K562 (cell line): ENCODE results near the gene EEPD1. TPM values are rescaled to one million over a fixed set of nuclear protein-coding genes. Genes with fewer than 3 reads are reported as not detected.

Source experiments
- ATAC-seq: fragments of 200-7000 bp; cut with Tn5 transposase; 3 replicates; pipeline ENCODE4 v1.9.1; 2020; ENCODE audit warnings: moderate library complexity
- BruUV-seq: library from RNA; stranded (reverse); fragments of 400-500 nt; replicated peaks from 2 replicates; lab custom pipeline; 2021; lab: Mats Ljungman, UMichigan
- CTCF ChIA-PET: fragments of 300-600 bp; formaldehyde crosslinking; extraction: SDS; loops from one replicate; lab custom pipeline; 2021; ENCODE audit warnings: low intra/inter-chr PET ratio; lab: Yijun Ruan, JAX
- POLR2A ChIA-PET: fragments of 300-600, 350-650 bp; sonication (Branson Sonifier 250); formaldehyde crosslinking; extraction: SDS; loops from one replicate; lab custom pipeline; 2021; ENCODE audit warnings: antibody characterized with exemption, inconsistent platforms; lab: Yijun Ruan, JAX
- DNase-seq, 4 experiments: peaks; one replicate each; pipeline versions ENCODE4 v3.0.0 to v3.0.0-alpha.2; 2011 to 2018; ENCODE audit warnings: low spot score in 3 of 4, mixed read lengths in 3 of 4; ENCODE audit errors: extremely low read depth in 1 of 4
- FAIRE-seq: peaks from 2 replicates; lab custom pipeline; 2011; peaks lifted over from hg19 to GRCh38; lab: Jason Lieb, UNC
- H2AFZ ChIP-seq: 2 replicates; pipeline ENCODE4 v1.6.0; 2011; ENCODE audit warnings: low read depth, low read length, control low read depth, inconsistent platforms
- H3K27ac ChIP-seq: fragments of 200-600 bp; 3 replicates; pipeline ENCODE4 v1.8.0; 2011; ENCODE audit warnings: low read depth, mild to moderate bottlenecking, control low read depth, inconsistent platforms, low read length, moderate library complexity, mixed read lengths; ENCODE audit errors: extremely low read depth
- H3K27me3 ChIP-seq, 2 experiments: fragments of 300-600 bp in 1 of 2; 2 replicates in 1 of 2; 3 replicates in 1 of 2; pipeline versions ENCODE4 v1.6.0 to v1.8.0; 2011; ENCODE audit warnings: inconsistent platforms in 2 of 2, low read length in 2 of 2, mild to moderate bottlenecking in 1 of 2, mixed read lengths in 1 of 2, moderate library complexity in 1 of 2; ENCODE audit not compliant: control insufficient read depth in 2 of 2, insufficient read depth in 2 of 2
- H3K36me3 ChIP-seq: fragments of 300-600 bp; 3 replicates; pipeline ENCODE4 v1.8.0; 2011; ENCODE audit warnings: mild to moderate bottlenecking, low read length, inconsistent platforms; ENCODE audit not compliant: control insufficient read depth, insufficient read depth
- H3K4me1 ChIP-seq, 2 experiments: fragments of 200-600 bp in 1 of 2; replicated peaks in 1 of 2; 2 replicates in 1 of 2; 3 replicates in 1 of 2; pipeline versions ENCODE4 v1.5.1 to v1.8.0; 2011; ENCODE audit warnings: inconsistent platforms in 2 of 2, low read length in 2 of 2, mild to moderate bottlenecking in 1 of 2, mixed read lengths in 1 of 2, moderate library complexity in 1 of 2; ENCODE audit not compliant: control insufficient read depth in 2 of 2, insufficient read depth in 2 of 2
- H3K4me2 ChIP-seq: 2 replicates; pipeline ENCODE4 v1.6.1; 2011; ENCODE audit warnings: low read length, control low read depth, inconsistent platforms, mixed read lengths; ENCODE audit not compliant: insufficient read depth
- H3K4me3 ChIP-seq: fragments of 200-600 bp; sonication (generic), shearing (Covaris generic); 2 replicates; pipeline ENCODE4 v1.5.1; 2016; ENCODE audit warnings: control low read depth, inconsistent platforms
- H3K79me2 ChIP-seq: fragments of 200-600 bp; 3 replicates; pipeline ENCODE4 v1.8.0; 2011; ENCODE audit warnings: low read length, inconsistent platforms; ENCODE audit not compliant: control insufficient read depth, insufficient read depth
- H3K9ac ChIP-seq, 2 experiments: 2 replicates each; pipeline versions ENCODE4 v1.6.0 to v1.6.1; 2011; ENCODE audit warnings: low read depth in 2 of 2, low read length in 2 of 2, control low read depth in 1 of 2, inconsistent platforms in 1 of 2, mild to moderate bottlenecking in 1 of 2, mixed read lengths in 1 of 2; ENCODE audit not compliant: insufficient read depth in 1 of 2
- H3K9me1 ChIP-seq: one replicate; pipeline ENCODE4 v1.6.0; 2011; ENCODE audit warnings: inconsistent platforms, mild to moderate bottlenecking, low read length, moderate library complexity; ENCODE audit not compliant: control insufficient read depth, insufficient read depth
- H3K9me3 ChIP-seq: replicated peaks from 2 replicates; pipeline ENCODE4 v1.5.1; 2011; ENCODE audit warnings: low read depth, low read length, inconsistent platforms; ENCODE audit not compliant: control insufficient read depth, insufficient read depth
- H4K20me1 ChIP-seq: replicated peaks from 2 replicates; pipeline ENCODE4 v1.6.1; 2011; ENCODE audit warnings: low read length, inconsistent platforms, mixed read lengths; ENCODE audit not compliant: control insufficient read depth, insufficient read depth
- CREB3 ChIP-seq: fragments of 450-650 bp; conservative IDR thresholded peaks from 2 replicates; pipeline ENCODE4 v1.6.1; 2016; ENCODE audit warnings: missing genetic modification characterization, low read depth, mild to moderate bottlenecking, missing compliant biosample characterization, moderate library complexity
- SRSF7 ChIP-seq: fragments of 200-400 bp; formaldehyde crosslinking; optimal IDR thresholded peaks from 2 replicates; pipeline ENCODE3; 2017; ENCODE audit warnings: mild to moderate bottlenecking, low read depth, low read length
- WGBS: fragments of 100-300 bp; shearing (Covaris generic); methylation state at CpG from one replicate; pipeline ENCODE4 v1.1.6; 2016; ENCODE audit warnings: low coverage, mixed read lengths; ENCODE audit not compliant: insufficient coverage; ENCODE audit errors: missing lambda C conversion rate; 5-methylcytosine and 5-hydroxymethylcytosine counted together
- in situ Hi-C: fragments of 300-500 bp; cut with MboI; formaldehyde crosslinking; loops from 4 replicates; pipeline ENCODE4 v1.15.0; 2018; ENCODE audit warnings: inconsistent platforms, mixed read lengths
- intact Hi-C: fragments of 100-400 bp; cut with micrococcal nuclease; formaldehyde crosslinking; loops from 2 replicates; pipeline ENCODE4 v1.14.2; 2022
- polyA plus RNA-seq, 8 experiments: library from polyadenylated mRNA; depleted of rRNA in 4 of 8; stranded (reverse) in 5 of 8; unstranded in 3 of 8; fragments of >200 nt; fragmentation: Nextera tagmentation in 2 of 8; fragmentation: Illumina TruSeq in 1 of 8; extraction: Ambion mirVana in 2 of 8; extraction: Trizol in 1 of 8; gene quantifications; 2 replicates each; pipeline versions ENCODE4 v1.2.1 to v1.2.3, GENCODE V29; 2011 to 2014; ENCODE audit warnings: inconsistent platforms in 1 of 8, missing spikeins in 1 of 8
- total RNA-seq, 7 experiments: library from RNA; depleted of rRNA in 6 of 7; stranded (reverse); fragments of >200 nt in 6 of 7; fragmentation: Illumina TruSeq in 2 of 7; extraction: Trizol in 2 of 7; gene quantifications; 2 replicates each; pipeline versions ENCODE4 v1.2.1 to v1.2.3, GENCODE V29; 2011 to 2021; ENCODE audit warnings: low replicate concordance in 1 of 7
- TF ChIP-seq, protein P1 (sequence below): fragments of 250-450 bp; sonication (Bioruptor Pico); IDR thresholded peaks from 2 replicates; pipeline ENCODE4 v1.5.1; 2021; ENCODE audit warnings: mild to moderate bottlenecking
- TF ChIP-seq, protein P2 (sequence below), 2 experiments: fragments of 450-650 bp in 1 of 2; sonication (generic) in 1 of 2; formaldehyde crosslinking in 1 of 2; IDR thresholded peaks in 1 of 2; conservative IDR thresholded peaks in 1 of 2; 2 replicates each; pipeline versions ENCODE4 v1.6.1 to v1.8.1; 2016 to 2023; ENCODE audit warnings: mild to moderate bottlenecking in 2 of 2, moderate library complexity in 2 of 2, inconsistent platforms in 1 of 2, missing genetic modification reagents in 1 of 2
- TF ChIP-seq, protein P3 (sequence below), 2 experiments: fragments of 250-450 bp in 1 of 2; fragments of 450-650 bp in 1 of 2; sonication (Bioruptor Pico) in 1 of 2; IDR thresholded peaks; 2 replicates each; pipeline versions ENCODE4 v1.6.1 to v1.8.0; 2016 to 2021; ENCODE audit warnings: mild to moderate bottlenecking in 2 of 2, moderate library complexity in 2 of 2, missing compliant biosample characterization in 1 of 2, missing genetic modification characterization in 1 of 2

The EEPD1 gene
- total and polyA plus RNA-seq, 9 of the 15 experiments (the other 6 are each of a cell fraction or from before 2014, with no cell fraction given): 0.01 to 1.5 (median 0.74) TPM; not detected in 1

- POLR2A ChIA-PET: interaction anchor here (0.5 to 1.3 kb wide), 5 partner anchors 9 to 555 kb away, joined by 3 to 4 read pairs (median 3); no protein-coding TSS in a partner anchor
- H3K27ac ChIP-seq: no peak overlapping the region
- in situ Hi-C loops (no loop called here), intact Hi-C loops (no loop called here)
- H2AFZ ChIP-seq: no peak overlapping the region
- DNase-seq (peak in 1 of 4 experiments; percentile 6), FAIRE-seq (no peak), ATAC-seq (no peak)
- no TSS peak for BruUV-seq
- no peak overlapping the region for H3K9ac ChIP-seq
- 17% methylated on average over 9 of the region's 9 CpGs for WGBS
- H3K9me3 ChIP-seq: no peaks in the 10 kb centered on the region
- CTCF ChIA-PET: interaction anchor here (1.4 kb wide), 1 partner anchor 12 kb away, joined by 3 read pairs; no protein-coding TSS in a partner anchor
- no peaks in the 10 kb centered on the region for H3K79me2 ChIP-seq
- H3K36me3 ChIP-seq: no peaks in the 10 kb centered on the region
- H3K4me2 ChIP-seq: no peak overlapping the region
- no peak overlapping the region for H3K4me3 ChIP-seq
- peaks cover 4 to 16% of the 10 kb centered on the region in 2 experiments; a peak in 4 of 5 replicates for H3K4me1 ChIP-seq
- no peaks in the 10 kb centered on the region; the same call in 1 of the 2 replicates for H4K20me1 ChIP-seq
- H3K27me3 ChIP-seq: peaks cover 9 to 18% of the 10 kb centered on the region in 2 experiments; a peak in 3 of 5 replicates
- H3K9me1 ChIP-seq: no peaks in the 10 kb centered on the region
- TF ChIP-seq, protein P1, sequence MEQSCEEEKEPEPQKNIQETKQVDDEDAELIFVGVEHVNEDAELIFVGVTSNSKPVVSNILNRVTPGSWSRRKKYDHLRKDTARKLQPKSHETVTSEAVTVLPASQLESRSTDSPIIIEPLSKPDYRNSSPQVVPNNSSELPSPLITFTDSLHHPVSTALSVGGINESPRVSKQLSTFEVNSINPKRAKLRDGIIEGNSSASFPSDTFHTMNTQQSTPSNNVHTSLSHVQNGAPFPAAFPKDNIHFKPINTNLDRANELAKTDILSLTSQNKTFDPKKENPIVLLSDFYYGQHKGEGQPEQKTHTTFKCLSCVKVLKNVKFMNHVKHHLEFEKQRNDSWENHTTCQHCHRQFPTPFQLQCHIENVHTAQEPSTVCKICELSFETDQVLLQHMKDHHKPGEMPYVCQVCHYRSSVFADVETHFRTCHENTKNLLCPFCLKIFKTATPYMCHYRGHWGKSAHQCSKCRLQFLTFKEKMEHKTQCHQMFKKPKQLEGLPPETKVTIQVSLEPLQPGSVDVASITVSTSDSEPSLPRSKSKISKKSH: no peak
- TF ChIP-seq, protein P2, sequence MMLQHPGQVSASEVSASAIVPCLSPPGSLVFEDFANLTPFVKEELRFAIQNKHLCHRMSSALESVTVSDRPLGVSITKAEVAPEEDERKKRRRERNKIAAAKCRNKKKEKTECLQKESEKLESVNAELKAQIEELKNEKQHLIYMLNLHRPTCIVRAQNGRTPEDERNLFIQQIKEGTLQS (IDR thresholded peaks at IDR 0.05): no peak
- TF ChIP-seq, protein P2 (CRISPR knock-in tag; conservative IDR thresholded peaks at IDR 0.05): no peak
- TF ChIP-seq, protein P3, sequence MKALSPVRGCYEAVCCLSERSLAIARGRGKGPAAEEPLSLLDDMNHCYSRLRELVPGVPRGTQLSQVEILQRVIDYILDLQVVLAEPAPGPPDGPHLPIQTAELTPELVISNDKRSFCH (CRISPR knock-in tag; IDR thresholded peaks at IDR 0.05): no peak
- TF ChIP-seq, protein P3 (tag; IDR thresholded peaks at IDR 0.05): peak; percentile 49; the same call in 1 of the 2 replicates
- TF ChIP-seq SRSF7: no peak
- TF ChIP-seq CREB3: no peak
These were observed 147.8 kb downstream of the EEPD1 start for GRCh38 chr7:36300696-36301350.
